Calu3 (cell line): ENCODE measurements around the gene PPHLN1. TPM values are rescaled to one million over a fixed set of nuclear protein-coding genes. Genes with fewer than 3 reads are reported as not detected.

Source experiments
- BruUV-seq: library from RNA; stranded (reverse); fragments of 400-500 nt; replicated peaks from 2 replicates; lab custom pipeline; 2021; lab: Mats Ljungman, UMichigan
- CTCF ChIA-PET: fragments of 300-600 bp; sonication (Branson Sonifier 250); formaldehyde crosslinking; loops from one replicate; lab custom pipeline; 2022; ENCODE audit warnings: antibody characterized with exemption; lab: Charles Lee
- DNase-seq: peaks from one replicate; pipeline ENCODE4 v3.0.0; 2022
- H3K27ac Mint-ChIP-seq: one replicate; pipeline ENCODE4 v1.8.0; 2022; ENCODE audit warnings: mixed read lengths; ENCODE audit not compliant: unreplicated experiment
- H3K27me3 Mint-ChIP-seq: one replicate; pipeline ENCODE4 v1.8.0; 2022; ENCODE audit warnings: mixed read lengths; ENCODE audit not compliant: unreplicated experiment
- H3K36me3 Mint-ChIP-seq: one replicate; pipeline ENCODE4 v1.8.0; 2022; ENCODE audit warnings: mild to moderate bottlenecking, moderate library complexity, mixed read lengths; ENCODE audit not compliant: insufficient read depth, unreplicated experiment
- H3K4me1 Mint-ChIP-seq: one replicate; pipeline ENCODE4 v1.8.0; 2022; ENCODE audit warnings: mild to moderate bottlenecking, low read depth, mixed read lengths; ENCODE audit not compliant: unreplicated experiment
- H3K4me3 Mint-ChIP-seq: one replicate; pipeline ENCODE4 v1.8.0; 2022; ENCODE audit warnings: mild to moderate bottlenecking, low read depth, moderate library complexity, mixed read lengths; ENCODE audit not compliant: unreplicated experiment
- H3K9me3 Mint-ChIP-seq: one replicate; pipeline ENCODE4 v1.8.0; 2022; ENCODE audit warnings: low read depth, mixed read lengths; ENCODE audit not compliant: unreplicated experiment
- intact Hi-C: fragments of 100-400 bp; cut with micrococcal nuclease; formaldehyde crosslinking; loops from one replicate; pipeline ENCODE4 v1.10.0; 2022; ENCODE audit not compliant: unreplicated experiment
- total RNA-seq: library from RNA; stranded (reverse); gene quantifications from 2 replicates; pipeline ENCODE4 v1.2.3, GENCODE V29; 2022
- TF ChIP-seq, protein P1 (sequence below): fragments of 200-600 bp; IDR thresholded peaks from one replicate; pipeline ENCODE4 v1.8.0; 2022; ENCODE audit warnings: antibody characterized with exemption; ENCODE audit not compliant: unreplicated experiment

PPHLN1 gene
- total RNA-seq, 1 experiment from 2014 or later = 41.5 TPM

GRCh38 chr12:42469355-42470175 lies 143.6 kb downstream of the PPHLN1 start:
- Mint-ChIP-seq H3K36me3 (peaks cover 19% of the 10 kb centered on the region), H3K27me3 (no peaks in the 10 kb centered on the region), H3K4me1 (peaks cover 17% of the 10 kb centered on the region), H3K4me3 (no peak overlapping the region), H3K9me3 (no peaks in the 10 kb centered on the region), H3K27ac (no peak overlapping the region)
- CTCF ChIA-PET = no interaction called here
- no TSS peak for BruUV-seq
- DNase-seq = no peak
- intact Hi-C loops = no loop called here
- TF ChIP-seq, protein P1, sequence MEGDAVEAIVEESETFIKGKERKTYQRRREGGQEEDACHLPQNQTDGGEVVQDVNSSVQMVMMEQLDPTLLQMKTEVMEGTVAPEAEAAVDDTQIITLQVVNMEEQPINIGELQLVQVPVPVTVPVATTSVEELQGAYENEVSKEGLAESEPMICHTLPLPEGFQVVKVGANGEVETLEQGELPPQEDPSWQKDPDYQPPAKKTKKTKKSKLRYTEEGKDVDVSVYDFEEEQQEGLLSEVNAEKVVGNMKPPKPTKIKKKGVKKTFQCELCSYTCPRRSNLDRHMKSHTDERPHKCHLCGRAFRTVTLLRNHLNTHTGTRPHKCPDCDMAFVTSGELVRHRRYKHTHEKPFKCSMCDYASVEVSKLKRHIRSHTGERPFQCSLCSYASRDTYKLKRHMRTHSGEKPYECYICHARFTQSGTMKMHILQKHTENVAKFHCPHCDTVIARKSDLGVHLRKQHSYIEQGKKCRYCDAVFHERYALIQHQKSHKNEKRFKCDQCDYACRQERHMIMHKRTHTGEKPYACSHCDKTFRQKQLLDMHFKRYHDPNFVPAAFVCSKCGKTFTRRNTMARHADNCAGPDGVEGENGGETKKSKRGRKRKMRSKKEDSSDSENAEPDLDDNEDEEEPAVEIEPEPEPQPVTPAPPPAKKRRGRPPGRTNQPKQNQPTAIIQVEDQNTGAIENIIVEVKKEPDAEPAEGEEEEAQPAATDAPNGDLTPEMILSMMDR = no peak

GRCh38 chr12:42472376-42472775 lies 146.4 kb downstream of the PPHLN1 start:
- Mint-ChIP-seq H3K36me3 (peaks cover 7% of the 10 kb centered on the region), H3K27me3 (no peaks in the 10 kb centered on the region), H3K4me1 (peaks cover 26% of the 10 kb centered on the region), H3K9me3 (no peaks in the 10 kb centered on the region), H3K4me3 (no peak overlapping the region), H3K27ac (peak overlapping the region; percentile 47)
- CTCF ChIA-PET = interaction anchor here (0.6 kb wide), 1 partner anchor 9 kb away, joined by 3 read pairs; no protein-coding TSS in a partner anchor
- no peak for DNase-seq
- BruUV-seq = no TSS peak
- TF ChIP-seq, protein P1 = no peak
- intact Hi-C loops = no loop called here

- H3K27ac Mint-ChIP-seq = peak overlapping the region; percentile 47
- no peak for DNase-seq
- H3K4me3 Mint-ChIP-seq = no peak overlapping the region
Observed at GRCh38 chr12:42473130-42473529, 147.2 kb downstream of the PPHLN1 start.

DNA sequence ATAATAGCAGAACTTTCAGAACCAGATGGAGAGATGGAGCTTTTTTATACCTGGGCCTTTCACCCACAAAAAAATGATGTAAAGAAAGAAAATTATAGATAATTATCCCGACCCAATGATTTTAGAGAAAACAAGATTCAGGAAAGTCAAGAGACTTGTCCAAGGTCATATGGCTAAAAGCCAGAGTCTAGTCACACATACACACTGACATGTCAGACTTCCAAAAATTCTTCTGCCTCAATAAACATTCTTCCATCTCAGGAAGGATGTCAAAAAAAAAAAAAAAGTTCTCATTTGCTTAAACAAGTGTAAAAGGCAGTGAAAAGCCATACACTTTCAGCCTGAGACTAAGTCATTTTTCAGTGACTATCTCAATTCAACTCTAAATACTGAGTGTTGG lies 147.6 kb downstream of the PPHLN1 start:
- H3K36me3 Mint-ChIP-seq = peaks cover 7% of the 10 kb centered on the region
- H3K9me3 Mint-ChIP-seq = no peaks in the 10 kb centered on the region
- peaks cover 26% of the 10 kb centered on the region for H3K4me1 Mint-ChIP-seq

More at GRCh38 chr12:42473130-42473529, 147.2 kb downstream of the PPHLN1 start:
- CTCF ChIA-PET = interaction anchor here (1.0 kb wide), 1 partner anchor 97 kb away, joined by 3 read pairs; no protein-coding TSS in a partner anchor
- Mint-ChIP-seq H3K4me1 (peaks cover 26% of the 10 kb centered on the region), H3K36me3 (peaks cover 7% of the 10 kb centered on the region), H3K27me3 (no peaks in the 10 kb centered on the region), H3K9me3 (no peaks in the 10 kb centered on the region)
- TF ChIP-seq, protein P1 = no peak
- intact Hi-C loops = no loop called here
- no TSS peak for BruUV-seq

More for the DNA sequence above, 147.6 kb downstream of the PPHLN1 start:
- no peaks in the 10 kb centered on the region for H3K27me3 Mint-ChIP-seq
- TF ChIP-seq, protein P1 = no peak
- DNase-seq = no peak
- intact Hi-C loops = no loop called here
- CTCF ChIA-PET = interaction anchor here (0.7 to 1.0 kb wide), 2 partner anchors 96 to 1159 kb away, joined by 3 read pairs; no protein-coding TSS in a partner anchor
- H3K27ac Mint-ChIP-seq = no peak overlapping the region
- BruUV-seq = no TSS peak
- no peak overlapping the region for H3K4me3 Mint-ChIP-seq
